Astrocyte (in vitro differentiated cells and primary cell): ENCODE results near the gene STX4. TPM values are rescaled to one million over a fixed set of nuclear protein-coding genes. Genes with fewer than 3 reads are reported as not detected.

Experiments
- DNase-seq: peaks from one replicate; pipeline ENCODE4 v3.0.0-alpha.2; 2010; ENCODE audit warnings: low read depth
- FAIRE-seq: peaks from 2 replicates; lab custom pipeline; 2011; peaks lifted over from hg19 to GRCh38; lab: Jason Lieb, UNC
- H2AFZ ChIP-seq: 2 replicates; pipeline ENCODE4 v1.6.0; 2012; ENCODE audit warnings: low read depth, low read length, inconsistent platforms
- H3K27ac ChIP-seq: 2 replicates; pipeline ENCODE4 v1.5.1; 2011; ENCODE audit warnings: low read depth, low read length, inconsistent platforms
- H3K27me3 ChIP-seq: 2 replicates; pipeline ENCODE4 v1.6.0; 2011; ENCODE audit warnings: low read length, inconsistent platforms; ENCODE audit not compliant: insufficient read depth
- H3K36me3 ChIP-seq: 2 replicates; pipeline ENCODE4 v1.5.1; 2011; ENCODE audit warnings: low read length, inconsistent platforms; ENCODE audit not compliant: insufficient read depth
- H3K4me1 ChIP-seq: 2 replicates; pipeline ENCODE4 v1.5.1; 2011; ENCODE audit warnings: low read length, inconsistent platforms; ENCODE audit not compliant: insufficient read depth
- H3K4me2 ChIP-seq: 2 replicates; pipeline ENCODE4 v1.6.0; 2012; ENCODE audit warnings: low read length, inconsistent platforms
- H3K4me3 ChIP-seq: 2 replicates; pipeline ENCODE4 v1.5.1; 2011; ENCODE audit warnings: low read depth, mild to moderate bottlenecking, low read length, inconsistent platforms; ENCODE audit not compliant: insufficient read depth
- H3K79me2 ChIP-seq: 2 replicates; pipeline ENCODE4 v1.6.0; 2012; ENCODE audit warnings: mild to moderate bottlenecking, low read length, inconsistent platforms; ENCODE audit not compliant: insufficient read depth
- H3K9ac ChIP-seq: 2 replicates; pipeline ENCODE4 v1.6.0; 2012; ENCODE audit warnings: mild to moderate bottlenecking, low read length, inconsistent platforms
- H3K9me3 ChIP-seq: 2 replicates; pipeline ENCODE4 v1.5.1; 2012; ENCODE audit warnings: low read depth, mild to moderate bottlenecking, low read length, inconsistent platforms; ENCODE audit not compliant: insufficient read depth
- H4K20me1 ChIP-seq: 2 replicates; pipeline ENCODE4 v1.6.0; 2012; ENCODE audit warnings: low read length, inconsistent platforms; ENCODE audit not compliant: insufficient read depth
- H3K27ac Mint-ChIP-seq: one replicate; pipeline ENCODE4 v1.8.0; 2021; ENCODE audit warnings: mild to moderate bottlenecking, mixed read lengths; ENCODE audit not compliant: unreplicated experiment
- H3K27me3 Mint-ChIP-seq: one replicate; pipeline ENCODE4 v1.8.0; 2021; ENCODE audit warnings: low read depth, mixed read lengths; ENCODE audit not compliant: unreplicated experiment
- H3K36me3 Mint-ChIP-seq: one replicate; pipeline ENCODE4 v1.8.0; 2021; ENCODE audit warnings: low read depth, mixed read lengths; ENCODE audit not compliant: unreplicated experiment
- H3K4me1 Mint-ChIP-seq: one replicate; pipeline ENCODE4 v1.8.0; 2021; ENCODE audit warnings: low read depth, mixed read lengths; ENCODE audit not compliant: unreplicated experiment
- H3K4me3 Mint-ChIP-seq: one replicate; pipeline ENCODE4 v1.8.0; 2021; ENCODE audit warnings: mild to moderate bottlenecking, moderate library complexity, mixed read lengths; ENCODE audit not compliant: unreplicated experiment
- H3K9me3 Mint-ChIP-seq: one replicate; pipeline ENCODE4 v1.8.0; 2021; ENCODE audit warnings: mild to moderate bottlenecking, mixed read lengths; ENCODE audit not compliant: unreplicated experiment
- EZH2 ChIP-seq: IDR thresholded peaks from 2 replicates; pipeline ENCODE4 v1.6.1; 2012; ENCODE audit warnings: mild to moderate bottlenecking, low read length, inconsistent platforms; ENCODE audit not compliant: insufficient read depth
- total RNA-seq: library from RNA; stranded (reverse); gene quantifications from 2 replicates; pipeline ENCODE4 v1.2.1, GENCODE V29; 2021
- TF ChIP-seq, protein P1 (sequence below): IDR thresholded peaks from 2 replicates; pipeline ENCODE4 v1.5.1; 2011; ENCODE audit warnings: low read depth, mild to moderate bottlenecking, inconsistent platforms, low read length, moderate library complexity; ENCODE audit not compliant: insufficient read depth

STX4 gene
- total RNA-seq, 1 donor from 2014 or later: 56.0 TPM

DNA sequence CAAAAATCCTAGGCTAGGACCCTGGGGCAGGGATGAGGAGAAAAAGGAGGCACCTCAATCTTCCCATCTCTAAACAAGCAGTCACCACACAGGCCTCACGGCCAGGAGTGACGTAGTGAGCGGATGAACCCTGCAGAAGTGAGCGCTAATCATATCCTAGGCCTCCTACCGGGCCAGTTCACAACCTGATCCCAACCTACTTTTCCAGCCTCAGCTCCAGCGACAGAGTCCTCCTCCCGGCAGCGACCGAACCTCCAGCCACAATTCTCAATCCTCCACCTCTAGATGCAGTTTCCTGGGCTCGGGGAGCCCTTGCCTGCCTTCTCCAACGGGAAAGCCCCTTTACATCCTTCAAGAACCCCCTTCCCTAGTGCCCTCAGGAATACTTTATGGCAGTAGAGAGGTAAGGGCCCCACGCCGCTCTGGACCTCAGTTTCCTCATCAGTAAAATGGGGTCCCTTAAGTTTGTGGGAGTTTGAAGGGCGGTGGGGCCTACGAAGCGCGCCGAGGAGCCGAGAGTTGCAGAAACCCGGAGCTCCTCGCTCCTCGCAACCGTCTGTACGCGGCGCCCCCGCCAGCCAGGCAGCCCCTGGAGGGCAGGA is 39.3 kb downstream of the STX4 start:
- no peaks in the 10 kb centered on the region for H3K9me3 Mint-ChIP-seq
- FAIRE-seq (no peak), DNase-seq (peak; percentile 42)
- Histone ChIP-seq H3K9me3 (no peaks in the 10 kb centered on the region), H3K79me2 (peaks cover 87% of the 10 kb centered on the region), H3K4me3 (peak overlapping the region; percentile 99), H3K27ac (peak overlapping the region; percentile 92), H3K9ac (peak overlapping the region; percentile 95), H4K20me1 (peaks cover 24% of the 10 kb centered on the region), H3K27me3 (no peaks in the 10 kb centered on the region), H2AFZ (peak overlapping the region; percentile 70), H3K4me2 (peak overlapping the region; percentile 99), H3K36me3 (no peaks in the 10 kb centered on the region), H3K4me1 (peaks cover 15% of the 10 kb centered on the region)
- H3K36me3 Mint-ChIP-seq: peaks cover 3% of the 10 kb centered on the region
- H3K27me3 Mint-ChIP-seq: no peaks in the 10 kb centered on the region
- H3K27ac Mint-ChIP-seq: peak overlapping the region; percentile 97
- TF ChIP-seq, protein P1, sequence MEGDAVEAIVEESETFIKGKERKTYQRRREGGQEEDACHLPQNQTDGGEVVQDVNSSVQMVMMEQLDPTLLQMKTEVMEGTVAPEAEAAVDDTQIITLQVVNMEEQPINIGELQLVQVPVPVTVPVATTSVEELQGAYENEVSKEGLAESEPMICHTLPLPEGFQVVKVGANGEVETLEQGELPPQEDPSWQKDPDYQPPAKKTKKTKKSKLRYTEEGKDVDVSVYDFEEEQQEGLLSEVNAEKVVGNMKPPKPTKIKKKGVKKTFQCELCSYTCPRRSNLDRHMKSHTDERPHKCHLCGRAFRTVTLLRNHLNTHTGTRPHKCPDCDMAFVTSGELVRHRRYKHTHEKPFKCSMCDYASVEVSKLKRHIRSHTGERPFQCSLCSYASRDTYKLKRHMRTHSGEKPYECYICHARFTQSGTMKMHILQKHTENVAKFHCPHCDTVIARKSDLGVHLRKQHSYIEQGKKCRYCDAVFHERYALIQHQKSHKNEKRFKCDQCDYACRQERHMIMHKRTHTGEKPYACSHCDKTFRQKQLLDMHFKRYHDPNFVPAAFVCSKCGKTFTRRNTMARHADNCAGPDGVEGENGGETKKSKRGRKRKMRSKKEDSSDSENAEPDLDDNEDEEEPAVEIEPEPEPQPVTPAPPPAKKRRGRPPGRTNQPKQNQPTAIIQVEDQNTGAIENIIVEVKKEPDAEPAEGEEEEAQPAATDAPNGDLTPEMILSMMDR: no peak
- no peak for TF ChIP-seq EZH2
- peak overlapping the region; percentile 99 for H3K4me3 Mint-ChIP-seq
- H3K4me1 Mint-ChIP-seq: peaks cover 8% of the 10 kb centered on the region

DNA sequence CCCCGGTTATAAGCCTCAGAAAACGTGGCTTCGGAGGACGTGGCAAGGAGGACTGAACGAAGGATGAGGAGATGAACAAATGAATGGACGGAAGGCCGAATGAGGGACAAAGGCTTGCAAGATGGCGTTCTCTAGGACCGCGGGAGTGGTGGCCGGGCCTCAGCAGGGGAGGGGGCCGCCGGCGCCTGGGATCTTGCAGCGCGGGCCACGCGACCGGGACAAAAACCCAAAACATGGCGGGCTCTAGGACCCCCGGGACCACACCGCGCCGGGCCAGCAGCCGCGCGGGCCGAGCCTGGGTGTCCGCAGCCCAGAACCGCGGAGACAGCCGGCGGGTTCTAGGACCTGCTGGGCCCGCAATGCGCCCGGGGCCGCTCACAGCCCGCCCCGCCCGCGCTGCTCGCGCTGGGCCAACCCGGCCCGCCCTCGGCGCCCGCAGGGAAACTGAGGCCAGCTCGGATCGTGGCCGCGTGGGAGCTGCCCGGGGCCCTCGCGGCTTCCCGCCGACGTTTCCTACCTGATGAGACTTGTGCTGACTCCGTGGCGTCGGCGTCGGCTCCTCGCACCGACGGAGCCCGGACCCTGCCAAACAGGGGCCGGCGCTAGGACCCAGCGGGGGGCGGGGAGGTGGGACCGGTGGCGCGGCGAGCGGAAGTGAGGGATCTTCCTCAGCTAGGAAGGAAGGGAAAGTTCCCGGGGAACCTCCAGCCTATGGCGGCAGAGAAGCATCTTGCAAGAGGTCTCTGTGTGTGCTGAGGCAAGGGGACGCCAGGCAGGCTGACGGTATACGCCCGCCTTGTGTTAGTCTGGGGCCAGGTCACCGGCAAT is 40.0 kb downstream of the STX4 start:
- TF ChIP-seq, protein P1: no peak
- no peak for TF ChIP-seq EZH2
- peaks cover 8% of the 10 kb centered on the region for H3K4me1 Mint-ChIP-seq
- no peaks in the 10 kb centered on the region for H3K27me3 Mint-ChIP-seq
- no peaks in the 10 kb centered on the region for H3K9me3 ChIP-seq
- peak overlapping the region; percentile 97 for H3K27ac Mint-ChIP-seq
- peak overlapping the region; percentile 95 for H3K9ac ChIP-seq
- H3K27me3 ChIP-seq: no peaks in the 10 kb centered on the region
- H3K4me3 Mint-ChIP-seq: peak overlapping the region; percentile 99
- H4K20me1 ChIP-seq: peaks cover 31% of the 10 kb centered on the region
- DNase-seq (peak; percentile 89), FAIRE-seq (no peak)
- H3K36me3 ChIP-seq: no peaks in the 10 kb centered on the region
- H3K79me2 ChIP-seq: peaks cover 89% of the 10 kb centered on the region
- H3K9me3 Mint-ChIP-seq: no peaks in the 10 kb centered on the region
- peak overlapping the region; percentile 92 for H3K27ac ChIP-seq
- H3K4me3 ChIP-seq: peak overlapping the region; percentile 99
- peak overlapping the region; percentile 99 for H3K4me2 ChIP-seq
- peaks cover 15% of the 10 kb centered on the region for H3K4me1 ChIP-seq
- peaks cover 8% of the 10 kb centered on the region for H3K36me3 Mint-ChIP-seq
- peak overlapping the region; percentile 70 for H2AFZ ChIP-seq
